HG02759 (cell line): ENCODE data around the gene CDHR3.

Source experiments
- ATAC-seq: cut with Tn5 transposase; IDR thresholded peaks from one replicate; pipeline ENCODE4 v1.9.1; 2021; ENCODE audit warnings: mild to moderate bottlenecking, moderate library complexity; ENCODE audit not compliant: unreplicated experiment

Gene CDHR3

DNA sequence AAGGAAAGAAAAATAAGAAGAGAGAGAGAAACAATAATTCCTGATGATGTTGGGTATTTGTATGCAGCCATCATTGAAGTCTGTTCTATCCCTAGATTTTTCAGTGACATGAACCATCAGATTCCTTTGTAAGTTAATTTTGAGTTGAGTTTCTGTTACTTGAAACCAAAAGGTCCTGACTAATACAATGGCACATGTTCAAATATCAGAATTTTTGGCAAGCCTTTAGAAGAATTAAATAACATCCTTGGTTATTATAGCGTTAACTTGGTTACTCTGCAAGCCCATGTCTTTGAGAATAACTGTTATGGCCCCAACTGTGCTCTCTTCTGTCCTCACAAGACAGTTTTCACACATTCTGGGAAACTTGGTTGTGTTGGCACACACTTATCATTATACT lies 82.5 kb downstream of the CDHR3 start:
- ATAC-seq = no peak

DNA sequence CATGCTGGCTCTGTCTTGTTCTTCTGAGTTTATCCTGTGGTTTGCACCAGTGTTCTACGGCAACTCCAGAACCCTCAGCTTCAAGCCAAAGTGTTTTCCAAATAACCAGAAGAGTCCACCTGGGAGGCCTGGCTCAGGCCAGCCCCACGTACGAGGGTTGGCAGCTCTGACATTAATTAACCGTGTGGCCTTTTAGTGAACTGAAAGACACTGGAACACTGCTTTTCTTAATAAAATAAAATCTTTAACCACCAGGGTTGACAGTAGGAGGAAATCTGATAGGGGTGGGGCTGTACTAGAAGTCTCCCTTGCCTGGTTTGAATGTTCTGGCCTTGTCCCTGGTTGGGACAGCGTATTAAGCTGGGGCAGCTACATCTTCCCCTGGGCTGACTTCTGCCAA lies 84.1 kb downstream of the CDHR3 start:
- no peak for ATAC-seq

DNA sequence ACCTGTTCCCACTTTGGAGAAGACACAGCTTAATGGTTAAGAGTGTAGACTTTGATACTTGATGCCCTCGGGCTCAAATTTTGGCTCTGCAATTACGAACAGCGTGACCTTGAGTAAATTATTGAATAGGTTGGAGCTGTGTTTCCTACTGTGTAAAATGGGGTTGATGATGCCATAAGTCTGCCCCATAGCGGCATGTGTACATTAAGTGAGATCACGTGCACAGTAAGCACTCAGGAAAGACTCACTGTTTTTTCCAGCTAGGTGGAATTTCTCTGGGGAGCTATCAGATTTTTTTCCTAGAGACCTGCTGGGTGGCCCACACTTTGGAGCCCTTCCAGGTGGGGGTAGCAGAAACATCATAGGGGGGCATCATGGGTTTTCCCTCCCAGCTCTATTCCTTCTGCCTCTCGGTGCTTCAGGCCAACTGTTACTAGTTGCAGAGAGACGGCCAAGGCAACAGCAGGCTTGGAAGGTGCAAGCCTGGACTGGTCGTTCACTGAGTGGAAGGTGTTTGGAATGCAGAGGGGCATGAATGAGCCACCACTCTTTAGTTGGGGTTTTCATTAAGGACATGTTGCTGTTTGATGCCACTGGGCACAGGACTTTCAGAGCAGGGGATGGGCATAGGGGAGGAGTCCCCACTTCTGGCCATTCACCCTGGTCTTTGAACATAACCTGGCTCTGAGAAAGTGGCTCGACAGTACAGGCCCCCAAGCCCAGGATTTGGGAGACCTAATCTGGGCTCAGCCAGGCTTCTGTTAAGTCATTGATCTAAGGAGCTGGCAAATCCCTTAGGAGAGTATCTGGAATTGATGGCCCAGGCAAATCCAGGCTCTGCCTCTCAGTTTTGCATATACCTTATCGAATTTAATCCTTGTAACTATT lies 85.0 kb downstream of the CDHR3 start:
- no peak for ATAC-seq

- no peak for ATAC-seq
These were observed 85.6 kb downstream of the CDHR3 start for GRCh38 chr7:106048706-106049020.

GRCh38 chr7:106049139-106049752 lies 86.2 kb downstream of the CDHR3 start:
- ATAC-seq = no peak

GRCh38 chr7:106050002-106050745 lies 87.1 kb downstream of the CDHR3 start:
- ATAC-seq = no peak

GRCh38 chr7:106050746-106051117 lies 87.7 kb downstream of the CDHR3 start:
- no peak for ATAC-seq

GRCh38 chr7:106052681-106053080 lies 89.6 kb downstream of the CDHR3 start:
- no peak for ATAC-seq

DNA sequence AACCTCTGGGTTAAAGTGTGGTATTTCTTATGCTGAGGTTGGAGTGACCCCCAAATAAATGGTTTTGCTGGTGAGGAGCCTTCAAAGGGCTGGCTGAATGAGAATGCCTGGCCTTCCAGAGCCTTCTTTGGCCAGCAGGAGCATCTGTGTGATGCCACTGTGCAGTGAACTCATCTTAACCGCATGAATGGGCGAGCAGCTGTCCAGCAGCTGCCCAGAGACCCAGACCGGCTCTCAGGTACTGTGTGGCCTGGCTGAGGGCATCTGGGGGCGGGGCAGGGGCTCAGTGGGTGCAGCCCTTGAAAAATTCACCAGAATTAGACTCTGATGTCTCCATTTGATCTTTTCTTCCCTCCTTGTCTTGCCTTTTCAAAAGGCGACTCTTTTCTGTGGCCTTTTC lies 90.0 kb downstream of the CDHR3 start:
- no peak for ATAC-seq

DNA sequence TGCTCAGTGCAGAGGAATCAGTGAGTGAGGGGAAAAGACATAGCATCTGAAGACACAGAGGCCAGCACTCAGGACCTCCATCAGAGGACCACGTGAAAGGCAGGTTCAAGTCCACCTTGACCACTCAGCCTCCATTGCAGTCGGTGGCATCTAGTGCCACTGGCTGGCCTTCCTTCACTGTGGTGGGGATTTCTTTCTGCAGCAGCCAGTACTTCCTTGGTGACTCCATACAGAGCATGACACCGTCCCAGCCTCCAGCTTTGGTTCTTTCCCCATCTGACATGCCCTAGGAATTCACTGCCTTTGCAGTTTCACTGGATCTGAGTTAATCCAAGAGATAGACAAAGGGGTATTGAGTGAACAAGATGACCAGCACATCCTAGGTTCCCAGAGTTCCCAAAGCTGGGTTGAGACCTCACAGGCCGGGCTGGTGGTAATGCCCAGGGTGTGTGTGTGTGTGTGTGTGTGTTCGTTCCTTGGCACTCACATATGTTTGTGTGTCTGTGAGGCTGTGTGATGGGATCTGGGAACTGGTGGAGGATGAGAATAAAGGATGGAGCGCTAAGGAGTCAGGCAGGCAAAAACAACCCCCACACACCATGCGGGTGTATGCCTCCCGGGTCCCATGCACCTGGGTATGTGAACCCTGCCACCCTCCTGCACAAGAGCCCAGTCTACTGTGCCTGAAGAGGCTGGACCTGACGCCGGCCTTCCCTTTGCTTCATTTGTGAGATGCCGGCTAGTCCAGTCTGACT lies 91.3 kb downstream of the CDHR3 start:
- no peak for ATAC-seq

DNA sequence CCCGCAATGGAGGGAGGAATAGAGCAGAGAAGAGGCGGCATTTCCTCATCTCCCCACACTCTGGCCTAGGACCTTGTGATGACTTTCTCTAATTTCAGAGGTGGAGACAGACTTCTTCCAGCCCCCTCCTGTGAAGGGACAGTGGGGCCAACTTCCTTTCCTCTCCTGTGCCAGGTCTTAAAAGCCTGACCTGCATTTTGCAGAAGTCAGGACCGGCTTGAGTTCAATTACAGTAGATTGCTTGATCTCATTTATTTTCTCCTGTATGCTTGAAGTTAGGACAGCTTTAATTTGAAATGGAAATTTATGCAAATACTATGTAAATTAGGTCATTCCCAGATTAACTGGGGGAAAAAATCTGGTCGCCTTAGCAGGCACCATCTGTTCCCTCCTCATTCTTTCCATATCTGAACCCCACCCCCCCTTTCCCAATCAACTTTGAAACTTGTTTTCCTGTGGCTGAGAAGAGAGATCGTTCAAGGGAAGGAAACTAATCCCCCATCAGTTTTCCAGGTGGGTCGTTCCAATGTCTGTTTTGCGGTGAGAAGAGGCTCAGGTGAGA lies 92.0 kb downstream of the CDHR3 start:
- no peak for ATAC-seq

DNA sequence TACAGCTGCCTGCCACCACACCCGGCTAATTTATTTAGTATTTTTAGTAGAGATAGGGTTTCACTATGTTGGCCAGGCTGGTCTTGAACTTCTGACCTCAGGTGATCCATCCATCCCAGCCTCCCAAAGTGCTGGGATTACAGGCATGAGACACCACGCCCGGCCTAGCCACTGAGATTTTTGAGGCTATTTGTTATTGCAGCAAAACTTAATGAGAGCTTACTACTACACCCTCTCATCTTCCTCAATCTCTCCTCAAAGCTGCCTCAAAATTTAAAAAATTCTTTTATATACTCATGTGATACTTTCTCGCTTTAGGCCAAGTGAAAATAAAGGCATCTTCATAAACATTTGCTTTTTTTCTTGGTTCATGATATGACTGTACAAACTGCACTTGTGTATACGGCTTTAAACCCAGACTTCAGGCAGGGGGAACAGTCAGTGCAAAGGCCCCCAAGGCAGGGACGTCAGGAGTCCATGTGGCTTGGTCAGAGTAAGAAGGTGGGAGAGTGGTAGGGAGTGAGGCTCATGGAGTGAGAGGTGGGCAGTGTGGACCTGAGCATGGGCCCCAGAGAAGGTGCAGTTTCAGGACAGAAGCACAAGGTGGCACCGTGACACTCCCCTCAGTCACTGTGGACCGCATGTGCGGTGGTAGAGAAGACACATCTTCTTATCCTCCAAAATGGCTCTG lies 93.6 kb downstream of the CDHR3 start:
- ATAC-seq = peak; percentile 39

- ATAC-seq = no peak
These were observed 94.3 kb downstream of the CDHR3 start for GRCh38 chr7:106057204-106057961.

DNA sequence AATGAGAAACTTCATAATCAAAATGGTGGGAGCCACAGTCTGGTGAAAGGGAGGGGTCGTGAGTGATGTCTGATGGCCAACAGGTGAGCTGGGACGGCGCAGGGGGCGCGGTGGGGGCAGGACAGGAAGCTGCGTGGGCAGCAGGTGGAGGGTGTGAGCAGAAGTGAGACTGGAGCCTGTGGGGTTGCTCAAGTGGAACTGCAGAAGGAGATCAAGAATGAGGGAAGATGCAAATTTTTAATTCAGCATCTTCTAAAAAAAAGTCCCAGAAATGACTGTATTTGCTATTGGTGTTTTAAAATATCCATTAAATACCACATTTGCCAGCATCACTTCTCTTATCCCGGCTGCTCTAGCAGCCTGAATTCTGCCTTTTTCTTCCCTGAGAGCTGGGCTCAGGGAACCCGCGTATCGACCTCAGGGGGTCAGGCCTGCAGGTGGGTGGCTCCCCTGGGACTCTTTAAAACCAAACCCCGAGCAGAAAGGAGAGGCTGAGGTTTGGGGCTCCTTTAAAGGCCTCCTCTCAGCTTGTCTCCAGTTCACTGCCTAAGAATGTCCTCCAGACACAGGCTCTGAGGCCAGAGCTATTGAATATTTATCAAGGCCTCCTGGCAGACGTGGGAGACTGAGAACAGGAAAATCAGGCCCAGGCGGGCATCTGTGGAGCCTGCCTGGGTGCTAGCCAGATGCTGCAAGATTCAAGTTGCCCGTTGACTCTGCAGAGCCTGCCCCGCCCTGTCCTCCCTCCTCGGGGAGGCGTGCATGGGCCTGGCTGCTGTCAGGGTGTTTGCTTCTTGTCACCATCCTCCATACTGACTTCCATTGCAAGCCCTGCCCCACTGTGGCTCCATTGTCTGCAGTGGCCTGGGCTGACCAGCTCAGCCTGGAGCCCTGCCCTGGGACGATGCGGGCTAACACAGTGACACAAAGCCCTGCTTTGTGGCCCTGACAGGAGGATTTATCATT lies 95.2 kb downstream of the CDHR3 start:
- ATAC-seq = peak; percentile 72

GRCh38 chr7:106058928-106059324 lies 95.9 kb downstream of the CDHR3 start:
- ATAC-seq = no peak

DNA sequence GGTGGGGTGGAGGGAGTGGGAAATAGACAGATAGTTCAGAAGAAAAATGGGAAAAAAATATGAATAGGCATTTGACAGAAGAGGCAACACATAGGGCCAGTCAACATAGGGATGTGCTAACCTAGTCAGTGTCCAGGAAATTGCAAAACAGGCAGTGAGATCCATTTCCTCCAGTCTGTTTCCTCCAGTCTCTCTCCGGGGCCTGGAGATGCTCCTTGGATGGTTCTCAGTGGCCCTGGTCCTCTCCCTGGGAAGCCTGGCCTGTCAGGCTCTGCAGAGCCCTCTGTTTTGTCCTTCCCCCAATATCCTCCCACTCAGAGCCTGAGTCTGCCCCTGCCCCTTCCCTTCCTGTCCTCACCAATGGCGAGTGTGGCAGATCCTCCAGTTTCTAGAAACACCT lies 96.5 kb downstream of the CDHR3 start:
- no peak for ATAC-seq

DNA sequence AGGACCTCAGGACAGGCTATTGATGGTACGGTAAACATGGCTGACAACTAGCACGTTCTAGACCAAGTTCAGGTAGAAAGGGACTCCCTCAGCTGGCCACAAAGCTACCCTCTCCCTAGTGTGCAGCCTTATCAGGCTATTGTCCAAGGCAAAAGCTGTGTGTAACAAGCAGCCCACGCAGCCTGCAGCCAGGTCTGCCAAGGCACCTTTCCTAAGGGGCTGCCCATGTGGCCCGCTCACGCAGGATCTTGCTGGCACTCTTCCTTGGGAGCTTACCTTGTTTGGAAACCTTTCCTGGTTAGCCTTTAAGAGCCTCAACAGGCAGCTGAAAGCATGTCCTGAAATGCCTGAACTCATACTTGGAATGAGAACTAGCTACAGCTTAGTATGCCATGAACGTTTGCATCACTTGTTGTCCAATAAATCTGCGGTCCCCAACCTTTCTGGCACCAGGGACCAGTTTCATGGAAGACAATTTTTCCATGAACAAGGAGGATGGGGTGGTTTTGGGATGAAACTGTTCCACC lies 97.4 kb downstream of the CDHR3 start:
- ATAC-seq = no peak

- peak; percentile 18 for ATAC-seq
These were observed 98.4 kb downstream of the CDHR3 start for GRCh38 chr7:106061301-106061979.
